Stimulated activated CD8-positive, alpha-beta memory T cell treated with anti-CD3 and anti-CD28 coated beads, Interleukin-7, amount 100 ng/mL, for 48 hours (primary cell): ENCODE results near the gene ROBO1.
"Not testable (repeated sequence)": the region's sequence is repeated elsewhere in the genome, so short reads cannot be mapped to it uniquely, and the experiment has no call there.

Experiments used
- DNase-seq, 2 donors: peaks; one replicate each; pipeline ENCODE4 v3.0.0-alpha.2; 2020; ENCODE audit warnings: low read depth in 1 of 2; ENCODE audit errors: extremely low read depth in 1 of 2

The ROBO1 gene

DNA sequence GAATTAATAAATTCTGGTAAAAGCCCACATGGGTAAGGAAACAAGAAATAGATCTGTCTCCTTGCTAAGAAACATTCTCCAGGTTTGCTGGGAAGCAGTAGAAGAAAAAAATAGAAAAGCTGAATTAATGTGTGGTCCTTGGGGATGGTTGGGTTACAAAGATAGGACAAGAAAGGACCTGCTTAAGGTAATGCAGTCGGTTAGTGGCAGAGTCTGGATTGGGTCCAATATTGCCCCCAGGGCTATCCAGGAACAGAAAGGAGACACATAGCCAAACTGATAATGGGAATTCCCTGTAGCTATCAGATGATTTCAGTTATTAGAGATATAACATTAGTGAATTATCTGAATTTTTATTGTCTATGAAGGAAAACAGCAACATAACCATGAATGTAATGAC, 584.3 kb downstream of the ROBO1 start:
- DNase-seq = no peak

GRCh38 chr3:79178471-79179180, 589.2 kb downstream of the ROBO1 start:
- DNase-seq = no peak

DNA sequence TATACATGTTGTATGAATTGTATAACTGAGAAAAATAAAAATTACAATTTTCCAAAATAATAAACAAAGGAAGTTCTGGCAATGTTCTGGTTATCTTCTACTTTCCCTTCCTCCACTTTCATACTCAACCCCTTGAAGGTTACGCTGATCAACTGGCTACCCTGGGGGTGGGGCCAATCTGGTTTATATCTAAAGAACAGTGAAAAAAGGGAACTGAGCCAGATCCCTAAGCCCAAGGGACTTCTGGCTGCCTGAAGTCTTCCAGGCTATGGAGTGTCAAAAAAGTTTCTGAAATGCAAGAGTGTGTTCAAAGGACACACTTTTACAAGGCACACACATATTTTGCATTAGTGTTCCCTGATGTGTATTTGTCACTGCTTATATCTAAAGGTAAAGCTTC, 591.9 kb downstream of the ROBO1 start:
- DNase-seq = no peak

DNA sequence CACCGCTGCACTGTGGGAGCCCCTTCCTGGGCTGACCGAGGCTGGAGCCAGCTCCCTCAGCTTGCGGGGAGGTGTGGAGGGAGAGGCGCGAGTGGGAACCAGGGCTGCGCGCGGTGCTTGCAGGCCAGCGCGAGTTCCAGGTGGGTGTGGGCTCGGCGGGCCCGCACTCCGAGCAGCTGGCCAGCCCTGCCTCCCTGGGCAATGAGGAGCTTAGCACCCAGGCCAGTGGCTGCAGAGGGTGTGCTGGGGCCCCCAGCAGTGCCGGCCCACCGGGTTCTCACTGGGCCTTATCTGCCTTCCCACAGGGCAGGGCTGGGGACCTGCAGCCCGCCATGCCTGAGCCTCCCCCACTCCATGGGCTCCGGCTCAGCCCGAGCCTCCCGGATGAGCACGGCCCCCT, 594.5 kb downstream of the ROBO1 start:
- DNase-seq = not testable (repeated sequence)

- DNase-seq = no peak
Measured at GRCh38 chr3:79172241-79172640, 595.6 kb downstream of the ROBO1 start.

DNA sequence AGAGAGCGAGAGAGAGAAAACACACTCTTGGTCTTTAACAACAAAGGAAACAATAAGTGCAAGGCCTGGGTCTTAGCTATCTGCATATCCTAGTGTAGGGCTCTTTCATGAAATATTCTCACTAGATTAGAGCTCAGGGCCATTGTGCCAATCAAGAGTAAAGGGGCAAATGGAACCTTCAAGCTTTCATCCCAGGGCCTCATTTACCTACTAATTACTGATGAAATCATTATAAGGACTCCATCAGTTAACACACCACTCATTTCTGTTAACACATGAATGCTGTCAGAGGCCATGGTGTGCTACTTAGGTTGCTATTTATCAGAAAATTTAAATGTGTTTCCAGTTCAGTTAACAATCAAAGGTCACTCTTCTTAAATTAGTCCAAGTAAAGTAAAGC, 597.8 kb downstream of the ROBO1 start:
- no peak for DNase-seq

GRCh38 chr3:79167651-79168416, 600.0 kb downstream of the ROBO1 start:
- DNase-seq = no peak

DNA sequence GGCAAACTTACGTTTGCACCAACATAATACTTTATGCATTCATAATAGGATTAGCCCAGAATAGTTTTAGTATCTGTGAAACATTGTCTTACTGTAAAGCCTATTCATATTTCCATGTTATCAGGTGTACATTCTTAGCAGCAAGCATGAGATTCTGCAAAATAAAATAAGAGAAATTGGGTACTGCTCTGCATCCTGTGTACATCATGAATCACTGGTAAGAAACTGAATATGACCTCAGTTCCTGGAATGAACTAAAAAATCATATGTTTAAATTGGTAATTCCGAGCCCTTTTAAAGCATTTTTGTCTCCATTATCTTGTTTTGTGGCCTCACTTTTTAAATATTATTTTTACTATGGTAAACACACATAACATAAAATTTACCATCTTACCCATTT, 605.1 kb downstream of the ROBO1 start:
- no peak for DNase-seq

- DNase-seq = no peak
Measured at GRCh38 chr3:79161941-79162340, 605.9 kb downstream of the ROBO1 start.

DNA sequence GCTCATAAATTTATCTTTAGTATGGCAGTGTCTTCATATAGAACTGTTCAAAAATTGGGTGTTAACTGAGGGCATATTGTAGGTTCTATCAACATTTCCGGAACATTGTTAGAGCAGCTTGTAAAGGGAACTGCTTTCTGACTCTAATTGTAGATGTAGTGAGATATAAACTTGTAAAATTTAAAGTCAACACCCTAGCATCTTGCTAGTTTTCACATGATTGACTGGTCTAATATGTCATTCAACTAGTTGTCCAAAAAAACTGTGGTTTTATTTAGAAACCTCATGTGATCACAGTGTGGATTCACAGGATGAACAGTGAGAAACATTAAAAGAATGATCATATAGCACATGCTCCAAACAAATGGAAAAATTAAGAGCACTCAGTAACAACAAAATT, 607.4 kb downstream of the ROBO1 start:
- no peak for DNase-seq

DNA sequence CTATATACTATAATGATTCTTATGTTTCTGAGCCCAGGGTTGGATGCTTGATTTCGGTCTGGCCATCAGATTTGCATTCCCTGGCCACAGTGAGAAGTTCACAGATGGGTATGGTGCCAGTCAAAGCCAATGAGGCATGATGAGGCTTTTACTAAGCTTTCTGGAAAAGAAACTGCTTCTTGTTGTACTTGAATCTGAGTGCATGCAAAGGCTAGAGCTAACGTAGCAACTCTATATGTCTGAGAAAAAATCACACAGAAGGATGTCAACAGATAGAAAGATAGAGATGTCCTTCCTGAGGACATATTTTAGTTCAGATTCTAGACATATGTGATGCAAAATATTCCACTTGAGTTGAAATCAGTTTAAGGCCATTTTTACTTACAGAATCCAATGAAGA, 608.1 kb downstream of the ROBO1 start:
- DNase-seq = no peak

GRCh38 chr3:79157191-79157590, 610.6 kb downstream of the ROBO1 start:
- DNase-seq = no peak

DNA sequence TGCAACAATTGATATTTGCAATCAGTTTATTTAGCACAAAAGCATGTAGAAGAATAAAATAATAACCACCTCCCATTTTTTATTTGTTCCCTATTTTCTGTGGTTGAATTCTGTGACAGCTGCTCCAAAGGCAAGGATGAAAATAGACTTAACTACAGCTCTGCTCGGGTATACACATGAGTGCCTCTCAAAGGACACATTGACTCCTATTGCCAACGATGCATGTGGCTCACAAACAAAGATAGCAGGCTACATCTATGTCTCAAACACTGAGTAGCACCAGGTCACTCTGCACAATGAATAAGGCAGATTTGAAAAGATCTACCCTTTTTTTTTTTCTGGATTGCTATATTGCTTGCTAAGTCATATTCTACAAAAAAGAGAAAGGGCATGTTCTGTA, 612.9 kb downstream of the ROBO1 start:
- DNase-seq = no peak

DNA sequence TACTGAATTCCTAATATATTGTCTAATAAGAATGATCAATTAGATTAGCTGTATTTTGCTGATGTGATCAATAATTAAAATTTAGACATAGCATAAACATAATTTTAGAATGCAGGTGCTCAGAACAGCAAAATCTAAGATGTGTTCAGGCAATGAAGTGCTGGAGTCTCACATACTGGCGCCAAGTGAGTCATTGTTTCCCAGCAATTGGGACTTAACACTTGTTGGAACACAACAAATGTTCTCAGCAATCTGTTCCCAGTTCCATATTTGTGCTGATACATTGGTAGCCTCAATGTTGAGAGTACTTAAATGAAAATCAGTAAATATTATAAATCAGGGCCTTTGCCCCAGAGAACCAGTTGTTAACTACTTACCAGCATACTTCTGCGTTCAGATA, 619.0 kb downstream of the ROBO1 start:
- DNase-seq = no peak

GRCh38 chr3:79146024-79146423, 621.8 kb downstream of the ROBO1 start:
- DNase-seq = no peak

GRCh38 chr3:79140708-79141107, 627.1 kb downstream of the ROBO1 start:
- no peak for DNase-seq

DNA sequence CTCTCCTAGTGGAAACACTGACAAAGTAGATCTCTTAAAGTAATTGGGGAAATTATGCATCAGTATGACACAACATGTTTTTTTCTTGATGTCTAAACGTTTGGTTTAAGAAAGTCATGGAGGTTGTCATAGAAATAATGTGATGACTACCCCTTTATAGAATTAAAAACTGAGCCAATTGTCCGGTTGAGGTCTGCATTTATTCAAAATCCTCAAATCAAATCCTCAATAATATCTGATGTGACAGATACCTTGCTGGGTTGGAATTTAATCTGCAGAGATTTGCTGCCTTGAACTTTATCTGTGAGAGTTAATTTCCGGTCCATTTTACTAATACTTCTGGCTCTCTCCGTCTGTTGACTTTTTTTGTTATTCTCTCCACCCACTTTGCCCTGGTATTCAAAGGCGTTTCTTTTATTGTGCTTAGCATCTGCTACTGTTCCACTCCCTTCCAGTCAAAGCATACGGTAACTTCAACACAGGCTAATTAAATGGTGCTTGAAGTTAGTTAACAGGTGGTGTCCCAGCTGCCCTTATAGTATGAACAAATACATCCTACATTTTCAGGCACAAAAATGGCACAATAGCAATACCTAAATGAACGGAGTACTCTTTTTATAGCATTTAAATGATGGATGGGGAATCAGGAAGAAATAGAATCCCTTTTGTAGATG, 628.3 kb downstream of the ROBO1 start:
- no peak for DNase-seq

DNA sequence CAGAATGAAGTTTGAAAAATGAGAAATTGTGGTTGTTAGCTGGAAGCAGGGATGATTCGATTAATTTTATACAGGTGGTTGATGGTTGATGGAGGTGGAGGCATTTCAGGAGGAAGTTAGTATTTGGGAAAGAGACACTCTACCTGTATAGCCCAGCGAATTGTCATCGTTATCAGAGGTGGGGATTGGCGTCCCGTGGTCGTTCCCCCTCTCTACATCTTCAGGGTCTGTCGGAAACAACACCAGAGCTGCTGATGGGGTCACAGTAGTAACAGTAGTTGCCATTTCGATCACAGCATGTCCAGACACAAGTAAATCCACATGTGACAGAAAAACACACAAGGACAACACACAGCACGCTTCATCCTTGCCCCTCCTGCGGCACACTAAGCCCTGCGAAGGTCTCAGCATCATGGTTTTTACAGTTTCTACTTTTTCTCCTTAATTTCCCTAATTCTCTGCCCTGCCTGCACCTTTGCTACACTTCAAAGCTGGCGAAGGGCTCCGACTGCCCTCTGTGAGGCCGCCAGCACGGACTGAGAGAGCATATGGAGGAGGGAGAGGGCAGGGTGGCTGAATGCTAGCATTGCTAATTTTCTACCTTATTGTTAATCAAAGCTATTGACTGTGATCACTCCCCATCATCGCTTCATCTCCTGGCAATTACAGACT, 642.3 kb downstream of the ROBO1 start:
- DNase-seq = no peak

DNA sequence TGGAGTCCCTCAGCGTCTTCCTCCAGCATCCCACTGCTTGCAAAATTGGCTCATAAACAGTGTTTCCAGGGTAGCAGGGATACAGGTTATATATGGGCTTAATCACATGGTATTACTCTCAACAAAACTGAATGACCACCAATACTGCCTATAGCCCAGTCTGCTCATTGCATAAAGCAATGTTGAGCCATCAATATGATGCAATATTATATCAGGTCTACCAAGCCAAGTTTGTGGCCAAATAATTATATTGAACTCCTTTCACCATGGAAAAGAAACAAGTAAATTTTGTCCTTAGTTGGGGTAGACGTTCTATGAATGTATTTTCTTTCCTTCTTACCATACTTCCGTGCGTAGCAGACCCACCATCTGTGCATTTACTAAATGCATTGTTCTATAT, 652.3 kb downstream of the ROBO1 start:
- no peak for DNase-seq

DNA sequence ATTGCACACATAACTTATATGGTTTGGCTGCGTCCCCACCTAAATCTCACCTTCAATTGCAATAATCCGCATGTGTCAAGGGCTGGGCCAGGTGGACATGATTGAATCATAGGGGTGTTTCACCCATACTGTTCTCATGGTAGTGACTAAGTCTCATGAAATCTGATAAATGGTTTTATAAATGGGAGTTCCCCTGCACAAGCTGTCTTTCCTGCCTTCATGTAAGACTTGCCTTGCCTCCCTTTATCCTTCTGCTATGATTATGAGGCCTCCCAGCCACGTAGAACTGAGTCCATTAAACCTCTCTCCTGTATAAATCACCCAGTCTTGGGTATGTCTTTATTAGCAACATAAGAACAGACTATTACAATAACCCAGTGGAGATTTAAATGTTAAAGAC, 653.9 kb downstream of the ROBO1 start:
- no peak for DNase-seq

DNA sequence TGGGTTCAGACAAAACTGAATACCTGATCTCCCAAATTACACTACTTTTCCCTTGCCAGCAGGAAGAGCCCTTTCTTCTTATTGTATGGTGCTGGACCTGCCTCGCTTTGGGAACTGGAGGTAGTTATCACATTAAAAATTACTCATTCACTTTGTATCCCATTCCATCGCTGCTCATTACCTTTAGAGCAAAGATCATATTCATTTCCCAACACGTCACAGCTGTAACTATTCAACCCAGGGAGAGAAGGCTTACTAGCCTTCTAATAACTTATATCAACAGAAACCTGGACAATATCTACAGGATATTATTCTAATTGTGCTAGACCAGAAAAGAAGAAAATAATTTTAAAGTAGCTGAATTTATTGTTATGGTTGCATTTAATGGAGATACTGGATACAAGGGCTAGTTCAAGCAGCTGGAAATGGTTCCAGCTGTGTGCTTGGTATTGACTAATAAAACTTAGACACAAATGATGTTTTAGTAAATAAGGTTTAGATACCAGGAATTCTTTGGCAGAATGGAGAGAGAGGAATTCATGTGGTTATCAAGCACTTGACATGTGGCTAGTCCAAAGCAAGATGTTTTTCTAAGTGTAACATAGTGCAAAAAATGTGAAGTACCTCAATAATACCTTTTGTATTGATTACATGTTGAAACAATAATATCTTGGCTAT, 656.3 kb downstream of the ROBO1 start:
- no peak for DNase-seq
